ENCODE measurements around the gene DRD3.

The DRD3 gene

DNA sequence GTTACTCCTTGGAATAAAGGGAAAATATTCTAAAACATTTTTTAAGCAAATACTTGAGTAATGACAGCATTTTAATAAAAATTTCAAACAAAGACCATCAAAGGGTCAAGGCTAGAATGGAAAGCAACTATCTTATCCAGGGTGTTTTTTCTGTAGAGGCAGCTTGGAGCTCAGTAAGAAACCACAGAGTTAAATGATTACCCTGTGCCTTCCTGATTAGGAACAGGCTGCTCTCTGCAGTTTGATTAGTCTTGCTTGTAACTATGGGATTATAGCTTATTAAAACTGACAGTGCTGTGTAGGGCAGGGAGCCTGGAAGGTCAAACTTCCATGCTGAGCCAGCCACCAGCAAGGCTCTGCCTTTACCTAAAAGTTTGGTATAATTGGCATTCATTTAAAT lies 89.2 kb downstream of the DRD3 start:
- Histone ChIP-seq H3K27me3 (ENCODE audit: control insufficient read depth in 5 of 5, insufficient read depth in 4 of 5, low read length in 5 of 5) (no peaks in the 10 kb centered on the region), H3K9ac (ENCODE audit: low read length in 5 of 5) (no peak overlapping the region), H3K4me3 (ENCODE audit: low read depth in 1 of 5, low read length in 5 of 5) (no peak overlapping the region)

GRCh38 chr3:114086356-114086755 lies 92.5 kb downstream of the DRD3 start:
- Histone ChIP-seq H3K36me3 (ENCODE audit: control insufficient read depth in 5 of 5, insufficient read depth in 5 of 5, low read length in 5 of 5) (peaks cover 35 to 57% (median 35%) of the 10 kb centered on the region in 5 donors), H3K27me3 (ENCODE audit: control insufficient read depth in 5 of 5, insufficient read depth in 4 of 5, low read length in 5 of 5) (no peaks in the 10 kb centered on the region), H3K4me1 (ENCODE audit: control insufficient read depth in 5 of 5, insufficient read depth in 5 of 5, low read length in 5 of 5) (no peaks in the 10 kb centered on the region), H3K9me3 (ENCODE audit: control insufficient read depth in 5 of 5, low read length in 5 of 5) (no peaks in the 10 kb centered on the region), H3K4me3 (ENCODE audit: low read depth in 1 of 5, low read length in 5 of 5) (no peak overlapping the region), H3K27ac (ENCODE audit: low read depth, low read length) (no peak overlapping the region), H3K9ac (ENCODE audit: low read length in 5 of 5) (no peak overlapping the region)

More for the DNA sequence above, 89.2 kb downstream of the DRD3 start:
- Histone ChIP-seq H3K36me3 (ENCODE audit: control insufficient read depth in 5 of 5, insufficient read depth in 5 of 5, low read length in 5 of 5) (peaks cover 18 to 31% (median 23%) of the 10 kb centered on the region in 5 donors), H3K9me3 (ENCODE audit: control insufficient read depth in 5 of 5, low read length in 5 of 5) (no peaks in the 10 kb centered on the region), H3K27ac (ENCODE audit: low read depth, low read length) (no peak overlapping the region), H3K4me1 (ENCODE audit: control insufficient read depth in 5 of 5, insufficient read depth in 5 of 5, low read length in 5 of 5) (peaks cover 0 to 16% (median 0%) of the 10 kb centered on the region in 5 donors)

DNA sequence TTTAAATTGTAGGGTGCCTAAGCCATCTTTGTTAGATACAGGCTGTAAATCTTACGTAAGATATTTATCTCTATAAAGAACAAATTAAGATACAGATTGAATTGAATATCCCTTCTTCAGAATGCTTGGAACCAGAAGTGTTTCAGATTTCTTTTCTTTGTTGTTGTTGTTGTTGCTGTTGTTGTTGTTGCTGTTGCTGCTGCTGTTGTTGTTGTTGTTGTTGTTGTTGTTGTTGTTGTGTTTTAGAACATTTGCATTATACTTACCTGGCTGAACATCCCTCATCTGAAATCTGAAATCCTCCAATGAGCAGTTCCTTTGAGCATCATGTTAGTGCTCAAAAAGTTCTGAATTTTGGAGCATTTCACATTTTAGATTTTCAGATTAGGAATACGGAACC lies 95.7 kb downstream of the DRD3 start:
- H3K27me3 ChIP-seq (ENCODE audit: control insufficient read depth in 5 of 5, insufficient read depth in 4 of 5, low read length in 5 of 5) = no peaks in the 10 kb centered on the region
- H3K27ac ChIP-seq (ENCODE audit: low read depth, low read length) = no peak overlapping the region
- H3K9ac ChIP-seq (ENCODE audit: low read length in 5 of 5) = no peak overlapping the region
- peaks cover 41 to 73% (median 52%) of the 10 kb centered on the region in 5 donors for H3K36me3 ChIP-seq (ENCODE audit: control insufficient read depth in 5 of 5, insufficient read depth in 5 of 5, low read length in 5 of 5)
- H3K9me3 ChIP-seq (ENCODE audit: control insufficient read depth in 5 of 5, low read length in 5 of 5) = no peaks in the 10 kb centered on the region
- no peak overlapping the region for H3K4me3 ChIP-seq (ENCODE audit: low read depth in 1 of 5, low read length in 5 of 5)
- H3K4me1 ChIP-seq (ENCODE audit: control insufficient read depth in 5 of 5, insufficient read depth in 5 of 5, low read length in 5 of 5) = no peaks in the 10 kb centered on the region

GRCh38 chr3:114081037-114081436 lies 97.8 kb downstream of the DRD3 start:
- Histone ChIP-seq H3K36me3 (ENCODE audit: control insufficient read depth in 5 of 5, insufficient read depth in 5 of 5, low read length in 5 of 5) (peaks cover 47 to 77% (median 57%) of the 10 kb centered on the region in 5 donors), H3K4me3 (ENCODE audit: low read depth in 1 of 5, low read length in 5 of 5) (no peak overlapping the region), H3K27ac (ENCODE audit: low read depth, low read length) (no peak overlapping the region), H3K27me3 (ENCODE audit: control insufficient read depth in 5 of 5, insufficient read depth in 4 of 5, low read length in 5 of 5) (no peaks in the 10 kb centered on the region), H3K4me1 (ENCODE audit: control insufficient read depth in 5 of 5, insufficient read depth in 5 of 5, low read length in 5 of 5) (no peaks in the 10 kb centered on the region), H3K9ac (ENCODE audit: low read length in 5 of 5) (no peak overlapping the region), H3K9me3 (ENCODE audit: control insufficient read depth in 5 of 5, low read length in 5 of 5) (no peaks in the 10 kb centered on the region)

DNA sequence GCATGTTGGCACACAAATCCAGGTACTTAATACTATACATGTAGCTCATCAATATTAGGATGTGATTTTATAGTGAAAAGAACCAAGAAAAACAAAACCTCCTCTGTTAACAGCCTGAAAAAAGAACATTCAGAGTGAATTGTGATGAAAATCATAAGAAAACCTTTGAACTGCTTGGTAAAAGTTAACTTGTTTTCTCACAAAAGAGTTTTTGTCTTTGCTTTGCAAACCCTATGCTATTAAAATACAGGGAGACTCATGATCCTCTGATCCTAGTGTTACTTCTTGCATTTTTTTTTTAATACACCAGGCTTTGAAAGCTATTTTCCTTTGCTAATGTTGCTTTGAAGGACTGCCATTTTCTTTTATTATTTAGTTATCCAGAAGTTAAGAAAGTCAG lies 98.7 kb downstream of the DRD3 start:
- Histone ChIP-seq H3K4me3 (ENCODE audit: low read depth in 1 of 5, low read length in 5 of 5) (no peak overlapping the region), H3K9me3 (ENCODE audit: control insufficient read depth in 5 of 5, low read length in 5 of 5) (no peaks in the 10 kb centered on the region), H3K4me1 (ENCODE audit: control insufficient read depth in 5 of 5, insufficient read depth in 5 of 5, low read length in 5 of 5) (no peaks in the 10 kb centered on the region), H3K36me3 (ENCODE audit: control insufficient read depth in 5 of 5, insufficient read depth in 5 of 5, low read length in 5 of 5) (peaks cover 45 to 77% (median 51%) of the 10 kb centered on the region in 5 donors), H3K27ac (ENCODE audit: low read depth, low read length) (no peak overlapping the region), H3K9ac (ENCODE audit: low read length in 5 of 5) (no peak overlapping the region), H3K27me3 (ENCODE audit: control insufficient read depth in 5 of 5, insufficient read depth in 4 of 5, low read length in 5 of 5) (no peaks in the 10 kb centered on the region)

- H3K4me1 ChIP-seq (ENCODE audit: control insufficient read depth in 5 of 5, insufficient read depth in 5 of 5, low read length in 5 of 5) = no peaks in the 10 kb centered on the region
These were observed 99.1 kb downstream of the DRD3 start for GRCh38 chr3:114079761-114080160.

DNA sequence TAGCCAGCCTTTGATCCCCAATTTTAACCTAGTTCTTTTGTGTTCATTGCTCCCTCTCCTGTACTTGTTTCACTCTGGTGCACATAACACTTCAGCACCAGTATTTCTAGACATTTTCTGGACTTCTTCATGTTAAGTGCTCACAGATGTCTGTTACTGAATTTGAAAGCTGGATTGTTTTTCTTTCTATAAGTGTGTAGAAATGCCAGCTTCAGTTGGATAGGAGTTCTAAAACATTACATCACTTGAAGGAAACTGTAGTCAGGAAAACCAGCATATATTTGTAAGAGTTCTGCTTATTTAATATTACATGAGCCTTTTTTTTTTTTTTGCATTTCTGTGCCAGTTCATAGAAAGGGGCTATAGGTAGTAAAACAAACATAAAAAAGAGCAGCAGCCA lies 100.7 kb downstream of the DRD3 start:
- H3K9me3 ChIP-seq (ENCODE audit: control insufficient read depth in 5 of 5, low read length in 5 of 5) = no peaks in the 10 kb centered on the region
- no peaks in the 10 kb centered on the region for H3K4me1 ChIP-seq (ENCODE audit: control insufficient read depth in 5 of 5, insufficient read depth in 5 of 5, low read length in 5 of 5)
- H3K27me3 ChIP-seq (ENCODE audit: control insufficient read depth in 5 of 5, insufficient read depth in 4 of 5, low read length in 5 of 5) = no peaks in the 10 kb centered on the region
- H3K36me3 ChIP-seq (ENCODE audit: control insufficient read depth in 5 of 5, insufficient read depth in 5 of 5, low read length in 5 of 5) = peaks cover 56 to 85% (median 62%) of the 10 kb centered on the region in 5 donors
- no peak overlapping the region for H3K27ac ChIP-seq (ENCODE audit: low read depth, low read length)
- no peak overlapping the region for H3K4me3 ChIP-seq (ENCODE audit: low read depth in 1 of 5, low read length in 5 of 5)
- no peak overlapping the region for H3K9ac ChIP-seq (ENCODE audit: low read length in 5 of 5)

More at GRCh38 chr3:114079761-114080160, 99.1 kb downstream of the DRD3 start:
- Histone ChIP-seq H3K4me3 (ENCODE audit: low read depth in 1 of 5, low read length in 5 of 5) (peak overlapping the region in 1 of 5 donors; percentile 17), H3K9me3 (ENCODE audit: control insufficient read depth in 5 of 5, low read length in 5 of 5) (no peaks in the 10 kb centered on the region), H3K9ac (ENCODE audit: low read length in 5 of 5) (no peak overlapping the region), H3K27ac (ENCODE audit: low read depth, low read length) (no peak overlapping the region), H3K27me3 (ENCODE audit: control insufficient read depth in 5 of 5, insufficient read depth in 4 of 5, low read length in 5 of 5) (no peaks in the 10 kb centered on the region), H3K36me3 (ENCODE audit: control insufficient read depth in 5 of 5, insufficient read depth in 5 of 5, low read length in 5 of 5) (peaks cover 45 to 79% (median 53%) of the 10 kb centered on the region in 5 donors)
